ENCODE data around the gene SLC5A4.
"Not testable (repeated sequence)": the region's sequence is repeated elsewhere in the genome, so short reads cannot be mapped to it uniquely, and the experiment has no call there.

Gene SLC5A4

GRCh38 chr22:32202161-32202538, 53.0 kb downstream of the SLC5A4 start:
- Mint-ChIP-seq H3K9me3 (no peaks in the 10 kb centered on the region), H3K4me1 (ENCODE audit: low read depth) (peaks cover 42% of the 10 kb centered on the region), H3K27ac (no peak overlapping the region), H3K36me3 (ENCODE audit: low read depth) (no peaks in the 10 kb centered on the region), H3K27me3 (peaks cover 63% of the 10 kb centered on the region), H3K4me3 (no peak overlapping the region)
- intact Hi-C loops (cut with micrococcal nuclease) = loop anchor here (2.0 kb wide), 1 partner anchor 63 kb away; no protein-coding TSS in a partner anchor

GRCh38 chr22:32200752-32201151, 54.4 kb downstream of the SLC5A4 start:
- peaks cover 64% of the 10 kb centered on the region for H3K27me3 Mint-ChIP-seq
- H3K4me1 Mint-ChIP-seq (ENCODE audit: low read depth) = peaks cover 29% of the 10 kb centered on the region
- no peaks in the 10 kb centered on the region for H3K9me3 Mint-ChIP-seq
- no peak overlapping the region for H3K27ac Mint-ChIP-seq
- no peaks in the 10 kb centered on the region for H3K36me3 Mint-ChIP-seq (ENCODE audit: low read depth)
- H3K4me3 Mint-ChIP-seq = no peak overlapping the region
- intact Hi-C loops (cut with micrococcal nuclease) = no loop called here

- no peaks in the 10 kb centered on the region for H3K9me3 Mint-ChIP-seq
- H3K36me3 Mint-ChIP-seq (ENCODE audit: low read depth) = no peaks in the 10 kb centered on the region
- intact Hi-C loops (cut with micrococcal nuclease) = no loop called here
- H3K27me3 Mint-ChIP-seq = peaks cover 59% of the 10 kb centered on the region
- peaks cover 28% of the 10 kb centered on the region for H3K4me1 Mint-ChIP-seq (ENCODE audit: low read depth)
- no peak overlapping the region for H3K4me3 Mint-ChIP-seq
- no peak overlapping the region for H3K27ac Mint-ChIP-seq
Observed at GRCh38 chr22:32199961-32200360, 55.2 kb downstream of the SLC5A4 start.

- Mint-ChIP-seq H3K36me3 (ENCODE audit: low read depth) (no peaks in the 10 kb centered on the region), H3K9me3 (no peaks in the 10 kb centered on the region), H3K4me3 (no peak overlapping the region), H3K4me1 (ENCODE audit: low read depth) (peaks cover 25% of the 10 kb centered on the region), H3K27ac (no peak overlapping the region), H3K27me3 (peaks cover 54% of the 10 kb centered on the region)
- intact Hi-C loops (cut with micrococcal nuclease) = no loop called here
Observed at GRCh38 chr22:32199341-32199740, 55.8 kb downstream of the SLC5A4 start.

GRCh38 chr22:32197553-32198226, 57.5 kb downstream of the SLC5A4 start:
- H3K9me3 Mint-ChIP-seq; H3K36me3 Mint-ChIP-seq (ENCODE audit: low read depth); intact Hi-C loops (cut with micrococcal nuclease); H3K27ac Mint-ChIP-seq; H3K4me3 Mint-ChIP-seq; H3K4me1 Mint-ChIP-seq (ENCODE audit: low read depth): not testable (repeated sequence)
- peaks cover 44% of the 10 kb centered on the region for H3K27me3 Mint-ChIP-seq

- H3K27ac Mint-ChIP-seq; H3K36me3 Mint-ChIP-seq (ENCODE audit: low read depth); H3K4me3 Mint-ChIP-seq; H3K9me3 Mint-ChIP-seq; H3K4me1 Mint-ChIP-seq (ENCODE audit: low read depth); intact Hi-C loops (cut with micrococcal nuclease): not testable (repeated sequence)
- H3K27me3 Mint-ChIP-seq = peaks cover 45% of the 10 kb centered on the region
Observed at GRCh38 chr22:32195900-32196299, 59.2 kb downstream of the SLC5A4 start.

- H3K9me3 Mint-ChIP-seq; H3K4me3 Mint-ChIP-seq; H3K4me1 Mint-ChIP-seq (ENCODE audit: low read depth); intact Hi-C loops (cut with micrococcal nuclease); H3K36me3 Mint-ChIP-seq (ENCODE audit: low read depth); H3K27ac Mint-ChIP-seq: not testable (repeated sequence)
- peaks cover 40% of the 10 kb centered on the region for H3K27me3 Mint-ChIP-seq
Observed at GRCh38 chr22:32193346-32193745, 61.8 kb downstream of the SLC5A4 start.

- H3K9me3 Mint-ChIP-seq; intact Hi-C loops (cut with micrococcal nuclease); H3K36me3 Mint-ChIP-seq (ENCODE audit: low read depth); H3K27ac Mint-ChIP-seq; H3K4me3 Mint-ChIP-seq; H3K4me1 Mint-ChIP-seq (ENCODE audit: low read depth): not testable (repeated sequence)
- peaks cover 38% of the 10 kb centered on the region for H3K27me3 Mint-ChIP-seq
Observed at GRCh38 chr22:32191021-32191420, 64.1 kb downstream of the SLC5A4 start.

- H3K36me3 Mint-ChIP-seq (ENCODE audit: low read depth) = no peaks in the 10 kb centered on the region
- peaks cover 23% of the 10 kb centered on the region for H3K27me3 Mint-ChIP-seq
- no peaks in the 10 kb centered on the region for H3K9me3 Mint-ChIP-seq
- H3K4me1 Mint-ChIP-seq (ENCODE audit: low read depth) = no peaks in the 10 kb centered on the region
- intact Hi-C loops (cut with micrococcal nuclease) = no loop called here
- H3K27ac Mint-ChIP-seq = no peak overlapping the region
- H3K4me3 Mint-ChIP-seq = no peak overlapping the region
Observed at GRCh38 chr22:32185821-32186220, 69.3 kb downstream of the SLC5A4 start.

GRCh38 chr22:32183625-32184024, 71.5 kb downstream of the SLC5A4 start:
- intact Hi-C loops (cut with micrococcal nuclease) = no loop called here
- Mint-ChIP-seq H3K9me3 (no peaks in the 10 kb centered on the region), H3K27ac (no peak overlapping the region), H3K27me3 (peaks cover 22% of the 10 kb centered on the region), H3K4me1 (ENCODE audit: low read depth) (no peaks in the 10 kb centered on the region), H3K36me3 (ENCODE audit: low read depth) (no peaks in the 10 kb centered on the region), H3K4me3 (no peak overlapping the region)

GRCh38 chr22:32181043-32181442, 74.1 kb downstream of the SLC5A4 start:
- Mint-ChIP-seq H3K9me3 (no peaks in the 10 kb centered on the region), H3K36me3 (ENCODE audit: low read depth) (no peaks in the 10 kb centered on the region), H3K27me3 (peaks cover 33% of the 10 kb centered on the region), H3K27ac (no peak overlapping the region), H3K4me1 (ENCODE audit: low read depth) (no peaks in the 10 kb centered on the region), H3K4me3 (no peak overlapping the region)
- intact Hi-C loops (cut with micrococcal nuclease) = no loop called here

GRCh38 chr22:32177221-32177765, 77.9 kb downstream of the SLC5A4 start:
- Mint-ChIP-seq H3K4me3 (no peak overlapping the region), H3K27me3 (peaks cover 59% of the 10 kb centered on the region), H3K4me1 (ENCODE audit: low read depth) (no peaks in the 10 kb centered on the region), H3K9me3 (no peaks in the 10 kb centered on the region), H3K27ac (no peak overlapping the region), H3K36me3 (ENCODE audit: low read depth) (no peaks in the 10 kb centered on the region)
- intact Hi-C loops (cut with micrococcal nuclease) = no loop called here

GRCh38 chr22:32175683-32176644, 79.2 kb downstream of the SLC5A4 start:
- H3K27me3 Mint-ChIP-seq = peaks cover 63% of the 10 kb centered on the region
- H3K4me1 Mint-ChIP-seq (ENCODE audit: low read depth) = no peaks in the 10 kb centered on the region
- H3K36me3 Mint-ChIP-seq (ENCODE audit: low read depth) = no peaks in the 10 kb centered on the region
- intact Hi-C loops (cut with micrococcal nuclease) = no loop called here
- H3K27ac Mint-ChIP-seq = no peak overlapping the region
- H3K9me3 Mint-ChIP-seq = no peaks in the 10 kb centered on the region
- peak overlapping the region; percentile 51 for H3K4me3 Mint-ChIP-seq

- Mint-ChIP-seq H3K27ac (no peak overlapping the region), H3K4me3 (no peak overlapping the region), H3K9me3 (no peaks in the 10 kb centered on the region), H3K36me3 (ENCODE audit: low read depth) (no peaks in the 10 kb centered on the region), H3K27me3 (peaks cover 63% of the 10 kb centered on the region), H3K4me1 (ENCODE audit: low read depth) (no peaks in the 10 kb centered on the region)
- intact Hi-C loops (cut with micrococcal nuclease) = no loop called here
Observed at GRCh38 chr22:32175115-32175514, 80.0 kb downstream of the SLC5A4 start.

Measured in dendritic cell treated with granulocyte-macrophage colony-stimulating factor and Interleukin-4, amounts not matched to agents 40 ng/mL and 50 ng/mL, for 4 days (primary cell).